Activated CD8-positive, alpha-beta memory T cell treated with anti-CD3 and anti-CD28 coated beads, Interleukin-2, amount 50 U/mL, for 48 hours (primary cell): ENCODE results near the gene CRAMP1.
A peak's percentile ranks its signal among the peaks of the same experiment; 100 is the strongest.

Experiments used
- DNase-seq: peaks from one replicate; pipeline ENCODE4 v3.0.0-alpha.2; 2020

Gene CRAMP1

DNA sequence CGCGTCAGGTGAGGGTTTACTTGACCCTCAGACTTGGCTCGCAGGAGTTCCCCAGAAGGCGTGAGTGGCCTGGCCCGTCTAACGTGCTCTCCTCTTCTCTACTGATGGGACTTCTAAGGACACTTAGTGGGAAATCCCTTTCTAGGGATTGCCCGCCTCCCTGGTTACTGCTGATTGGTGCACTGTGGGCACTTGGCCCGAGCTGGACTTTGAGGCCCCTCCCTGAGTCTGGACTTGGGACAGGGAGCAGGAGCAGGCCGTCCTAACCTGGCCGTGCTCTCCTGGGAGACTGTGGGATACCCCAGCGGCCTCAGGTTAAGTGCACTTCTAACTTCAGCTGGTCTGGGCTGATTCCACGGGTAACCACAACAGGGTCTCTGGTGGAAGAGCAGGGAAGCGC, 15.0 kb upstream of the CRAMP1 start:
- no peak for DNase-seq

DNA sequence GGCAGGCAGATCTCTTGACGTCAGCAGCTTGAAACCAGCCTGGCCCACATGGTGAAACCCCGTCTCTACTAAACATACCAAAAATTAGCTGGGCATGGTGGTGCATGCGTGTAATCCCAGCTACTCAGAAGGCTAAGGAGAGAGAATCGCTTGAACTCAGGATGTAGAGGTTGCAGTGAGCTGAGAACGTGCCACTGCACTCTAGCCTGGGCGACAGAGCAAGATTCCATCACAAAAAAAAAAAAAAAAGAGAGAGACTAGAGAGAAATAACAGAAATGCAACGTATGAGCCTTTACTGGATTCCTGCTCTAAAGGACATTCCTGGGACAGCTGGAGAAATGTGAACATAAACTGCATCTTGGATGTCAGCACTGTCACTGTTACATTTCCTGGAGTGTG, 11.1 kb upstream of the CRAMP1 start:
- no peak for DNase-seq

DNA sequence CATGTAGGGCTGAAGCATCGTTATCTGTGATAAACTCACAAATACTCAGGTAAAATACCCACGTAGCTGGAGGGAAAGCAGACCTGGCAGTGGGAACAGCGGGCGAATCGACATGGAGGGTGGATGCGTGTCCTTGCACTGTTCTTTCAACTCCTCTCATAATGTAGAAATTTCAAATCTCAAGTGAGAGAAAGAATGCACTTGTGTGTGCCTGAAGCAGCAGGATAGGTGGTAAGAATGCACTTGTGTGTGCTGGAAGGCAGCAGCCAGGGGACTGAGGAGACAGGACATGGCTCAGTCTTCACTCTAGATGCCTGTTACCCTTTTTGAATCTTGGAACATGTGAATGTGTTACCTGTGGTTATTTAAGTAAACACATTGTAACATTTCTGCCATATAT, 10.7 kb upstream of the CRAMP1 start:
- no peak for DNase-seq

DNA sequence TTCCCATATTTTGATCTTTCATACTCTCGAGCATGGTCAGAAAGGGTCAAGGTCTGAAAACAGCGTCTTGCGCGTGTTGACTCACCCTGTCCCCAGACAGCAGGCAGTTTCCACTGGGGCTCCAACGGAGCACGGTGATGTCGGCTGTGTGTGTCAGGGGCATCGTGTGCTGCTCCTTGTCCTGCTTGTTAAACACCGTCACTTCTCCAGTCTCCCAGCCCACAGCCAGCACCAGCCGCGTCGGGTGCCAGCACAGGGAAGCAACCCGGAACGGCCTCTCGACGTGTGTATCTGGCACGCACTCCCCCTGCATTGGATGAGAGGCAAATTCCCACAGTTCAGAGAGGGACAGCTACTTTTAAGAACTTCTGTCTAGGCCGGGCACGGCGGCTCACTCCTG, 9.9 kb upstream of the CRAMP1 start:
- DNase-seq: no peak

DNA sequence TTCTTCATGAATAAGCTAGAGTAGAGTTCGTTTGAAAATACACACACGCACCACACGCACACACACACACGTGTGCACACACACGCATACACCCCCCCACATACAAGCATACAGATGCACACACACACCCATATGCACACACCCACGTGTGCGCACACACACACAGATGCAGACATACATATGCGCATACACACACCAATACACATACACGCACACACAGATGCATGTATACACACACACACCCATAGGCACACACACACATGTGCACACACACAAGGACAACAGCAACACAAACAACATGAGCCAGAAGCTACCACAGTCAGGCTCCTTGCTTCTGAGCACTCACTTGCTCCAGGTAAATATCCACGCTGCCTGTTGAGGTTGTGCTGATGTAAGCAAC, 5.4 kb upstream of the CRAMP1 start:
- DNase-seq: no peak

DNA sequence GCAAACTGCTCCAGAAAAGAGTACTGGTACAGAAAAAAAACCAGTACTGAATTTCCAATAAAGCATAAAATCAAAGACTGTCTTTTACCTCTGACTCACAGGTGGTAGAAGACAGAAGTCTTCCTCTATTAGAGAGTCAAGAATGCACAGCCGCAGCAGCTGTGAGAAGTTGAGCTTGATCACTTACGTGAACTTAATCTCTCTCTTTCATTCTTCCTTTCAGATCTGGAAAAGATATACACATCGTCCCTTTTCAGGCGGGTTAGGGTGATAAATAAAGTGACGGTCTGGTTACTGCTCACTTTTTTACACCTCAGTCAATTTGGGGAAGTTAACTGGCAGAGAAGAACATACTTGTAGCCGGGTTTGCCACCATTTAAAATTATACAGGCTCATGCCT, 4.2 kb upstream of the CRAMP1 start:
- DNase-seq: no peak

DNA sequence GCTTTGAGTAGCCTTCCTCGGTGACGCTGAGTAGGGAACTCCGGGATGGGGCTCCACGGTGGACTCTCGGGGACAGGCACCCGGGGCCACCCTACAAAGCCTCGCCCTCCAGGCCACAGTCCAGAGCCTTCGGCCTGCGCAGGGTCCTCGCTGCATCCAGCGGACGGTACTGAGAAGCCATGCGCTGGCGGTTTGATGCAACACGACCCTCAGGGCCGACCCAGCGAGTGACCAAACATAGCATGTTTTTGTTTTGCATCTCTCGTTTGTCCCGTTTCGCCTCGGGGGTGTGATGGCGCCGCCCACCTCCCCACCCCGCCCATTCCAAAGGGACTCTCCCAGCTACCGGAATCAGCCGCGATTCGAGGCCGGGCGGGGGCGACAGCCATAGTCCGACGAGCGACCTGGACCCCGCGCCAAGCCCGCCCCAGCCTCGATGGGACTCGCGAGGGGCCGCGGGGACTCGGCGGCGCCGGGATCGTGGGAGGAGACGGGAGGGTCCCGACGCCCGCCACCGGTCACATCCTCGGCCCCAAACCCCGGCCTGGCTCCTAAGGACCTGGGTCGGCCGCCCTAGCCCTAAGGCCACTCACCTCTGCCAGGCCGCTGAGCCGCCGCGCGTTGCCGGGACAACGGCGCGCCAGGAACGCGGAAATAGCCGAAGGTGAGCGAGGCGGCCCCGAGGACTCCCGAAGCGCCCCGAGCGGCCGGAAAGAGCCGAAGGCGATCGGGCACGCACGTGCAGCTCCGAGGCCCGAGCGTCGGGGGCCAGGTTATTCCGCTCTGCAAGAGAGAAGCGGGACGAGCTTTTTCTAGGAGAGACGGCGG, 1.9 kb upstream of the CRAMP1 start:
- peak; percentile 95 for DNase-seq

DNA sequence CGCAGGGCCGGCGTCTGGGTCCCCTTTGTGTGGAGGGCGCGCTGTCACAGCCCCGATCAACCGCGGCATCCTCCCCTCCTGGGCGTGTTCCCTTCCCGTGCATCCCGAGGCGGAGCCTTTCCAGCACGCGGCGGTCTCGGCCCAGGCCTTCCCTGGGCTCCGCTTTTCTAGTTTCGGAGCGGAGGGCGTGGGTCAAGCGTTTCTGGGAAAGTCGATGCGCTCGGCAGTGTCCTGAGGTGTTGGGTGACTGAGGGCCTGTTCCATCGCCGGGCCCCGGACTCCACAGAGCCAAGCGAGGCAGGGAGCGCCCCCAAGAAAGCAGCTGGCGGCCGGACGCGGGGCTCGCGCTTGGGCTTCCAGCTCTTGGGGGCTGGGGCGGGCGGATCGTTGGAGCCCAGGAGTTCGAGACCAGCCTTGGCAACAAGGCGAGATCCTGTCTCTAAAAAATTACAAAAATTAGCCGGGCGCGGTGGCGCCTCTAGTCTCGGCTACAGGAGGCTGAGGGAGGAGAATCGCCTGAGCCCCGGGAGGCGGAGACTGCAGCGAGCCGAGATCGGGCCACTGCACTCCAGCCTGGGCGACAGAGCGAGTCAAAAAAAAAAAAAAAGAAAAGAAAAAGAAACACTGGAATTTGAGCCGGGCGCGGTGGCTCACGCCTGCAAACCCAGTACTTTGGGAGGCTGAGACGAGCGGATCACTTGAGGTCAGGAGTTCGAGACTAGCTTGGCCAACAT, 1.1 kb upstream of the CRAMP1 start:
- DNase-seq: no peak

DNA sequence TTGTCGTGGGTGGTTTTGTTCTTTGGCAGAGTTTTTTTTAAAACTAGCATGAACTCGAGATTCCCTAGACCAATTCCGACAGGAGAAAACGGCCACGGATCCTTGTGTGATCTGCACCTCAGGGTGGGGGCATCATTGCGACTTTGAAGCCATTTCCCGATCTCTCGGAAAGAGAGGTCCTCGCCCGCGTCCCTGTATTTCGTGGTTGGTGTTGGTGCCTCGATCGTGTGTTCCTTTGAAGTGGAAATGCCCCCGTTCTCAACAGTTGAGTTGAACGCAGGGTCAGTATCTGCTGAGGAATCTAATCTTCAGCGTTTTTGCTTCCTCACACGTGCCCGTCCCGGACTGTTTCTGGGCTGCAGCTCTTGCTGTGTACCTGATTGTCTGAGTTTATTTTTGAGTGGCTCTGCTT, 1.1 kb downstream of the CRAMP1 start:
- DNase-seq: peak; percentile 60

DNA sequence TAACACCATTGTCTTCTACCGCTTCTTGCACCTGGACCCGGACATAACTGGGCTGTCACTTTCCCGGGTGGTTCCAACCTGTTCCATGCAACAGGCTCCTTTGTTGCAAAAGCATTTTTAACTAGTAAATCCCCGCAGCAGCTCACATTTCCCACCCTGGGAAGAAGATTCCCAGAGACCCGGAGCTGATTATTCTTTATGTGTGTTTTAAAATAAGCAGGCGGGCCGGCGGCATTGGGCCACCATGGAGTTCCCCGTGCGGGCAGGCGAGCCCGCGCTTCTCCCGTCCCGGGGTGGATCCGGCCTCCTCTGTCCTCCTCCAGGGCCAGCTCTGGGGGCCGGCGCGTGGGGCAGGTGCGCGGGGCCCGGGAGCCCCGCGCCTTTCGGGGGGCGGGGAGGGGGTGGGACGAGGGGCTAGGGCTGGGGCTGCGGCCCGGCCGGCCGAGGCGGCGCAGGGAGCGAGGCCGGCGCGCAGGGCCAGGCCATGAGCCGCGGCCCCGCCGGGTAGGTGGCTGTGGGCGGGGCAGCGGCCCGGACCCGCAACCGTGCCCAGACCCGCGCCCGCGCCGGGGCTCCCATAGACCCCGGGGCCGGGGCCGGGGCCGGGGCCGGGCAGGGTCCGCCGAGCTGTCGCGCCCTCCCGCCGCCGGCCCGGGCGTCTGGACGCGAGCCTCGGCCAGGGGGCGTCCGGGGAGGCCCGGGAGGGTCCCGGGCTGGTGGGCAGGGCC, 1.7 kb downstream of the CRAMP1 start:
- DNase-seq: peak; percentile 66

DNA sequence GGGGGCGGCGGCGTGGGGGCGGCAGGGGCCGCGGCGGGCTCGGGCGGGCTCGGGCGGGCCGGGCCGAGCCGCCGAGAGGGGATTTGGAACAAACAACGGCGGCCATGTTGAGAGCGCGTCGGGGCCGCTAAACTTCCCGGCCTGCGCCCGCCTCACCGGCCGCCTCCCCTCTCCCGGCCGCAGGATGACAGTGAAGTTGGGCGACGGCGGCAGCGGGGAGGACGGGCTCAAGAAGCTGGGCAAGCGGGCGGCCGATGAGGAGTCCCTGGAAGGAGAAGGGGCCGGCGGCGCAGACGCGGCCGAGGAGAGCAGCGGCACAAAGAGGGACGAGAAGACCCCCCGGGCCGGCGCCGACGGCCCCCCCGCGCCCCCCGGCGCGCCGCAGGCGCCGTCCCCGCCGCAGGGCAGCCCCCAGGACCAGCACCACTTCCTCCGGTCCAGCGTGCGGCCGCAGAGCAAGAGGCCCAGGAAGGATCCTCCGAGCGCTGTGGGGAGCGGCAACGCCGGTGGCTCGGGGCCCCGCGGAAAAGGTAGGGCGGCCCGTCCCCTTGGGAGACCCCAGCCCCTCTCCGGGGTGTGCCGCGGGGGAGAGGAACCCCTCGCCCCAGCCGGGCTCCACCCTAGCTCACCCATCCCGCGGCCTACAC, 2.4 kb downstream of the CRAMP1 start:
- DNase-seq: peak; percentile 63

DNA sequence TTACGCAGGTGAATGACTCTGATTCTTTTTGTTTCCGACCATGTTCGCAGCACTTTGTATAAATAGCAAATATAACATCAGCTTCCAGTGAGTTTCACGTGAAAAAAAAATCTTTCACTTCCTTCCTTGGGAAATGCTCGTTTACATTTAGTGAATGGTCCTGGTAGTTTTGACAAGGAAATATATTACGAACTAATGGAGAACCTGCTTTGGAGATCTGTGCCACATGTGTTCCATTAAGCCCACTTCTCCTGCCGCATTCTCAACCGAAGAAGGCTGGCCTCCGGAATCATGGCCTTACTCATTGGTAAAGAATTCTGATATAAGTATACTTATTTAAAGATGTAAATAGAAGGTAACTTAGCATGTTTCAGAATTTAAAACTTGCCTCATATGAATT, 3.6 kb downstream of the CRAMP1 start:
- DNase-seq: no peak

DNA sequence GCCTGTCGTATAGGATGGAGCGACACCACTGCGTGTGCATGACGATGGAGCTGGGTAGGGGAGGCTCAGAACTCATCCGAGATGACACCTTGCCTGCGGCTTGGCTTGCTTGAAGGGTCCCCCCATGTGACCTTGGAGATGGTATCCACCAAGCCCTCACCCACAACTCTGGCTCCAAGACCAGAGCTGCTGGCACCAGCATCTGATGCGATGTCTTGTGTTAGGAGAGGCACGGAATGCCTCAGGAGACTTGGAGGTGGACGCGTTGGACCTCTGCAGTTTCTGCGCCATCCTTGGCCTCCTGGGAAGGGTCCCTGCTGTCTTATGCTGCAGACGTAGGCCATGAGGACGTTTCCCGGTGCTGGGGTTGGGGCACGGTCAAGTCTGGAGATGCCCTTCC, 7.8 kb downstream of the CRAMP1 start:
- no peak for DNase-seq

DNA sequence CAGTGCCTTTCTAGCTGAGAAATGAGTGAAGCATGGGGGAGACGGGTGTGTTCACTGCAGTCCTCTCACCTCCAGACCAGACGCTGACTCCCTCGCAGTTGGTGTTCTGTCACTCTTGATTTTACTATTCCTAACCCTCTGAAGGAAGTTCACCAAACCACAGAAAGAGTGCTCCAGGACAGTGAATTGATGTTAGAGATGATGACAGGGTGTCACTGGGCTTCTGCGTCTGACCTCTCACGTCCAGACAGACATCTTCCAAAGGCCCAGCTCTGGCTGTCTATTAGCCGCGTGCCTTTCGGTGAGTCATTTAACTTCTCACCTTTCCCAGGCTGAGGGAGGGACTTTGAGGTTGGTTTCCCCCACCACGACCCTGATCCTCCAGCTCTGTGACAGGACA, 8.2 kb downstream of the CRAMP1 start:
- no peak for DNase-seq

DNA sequence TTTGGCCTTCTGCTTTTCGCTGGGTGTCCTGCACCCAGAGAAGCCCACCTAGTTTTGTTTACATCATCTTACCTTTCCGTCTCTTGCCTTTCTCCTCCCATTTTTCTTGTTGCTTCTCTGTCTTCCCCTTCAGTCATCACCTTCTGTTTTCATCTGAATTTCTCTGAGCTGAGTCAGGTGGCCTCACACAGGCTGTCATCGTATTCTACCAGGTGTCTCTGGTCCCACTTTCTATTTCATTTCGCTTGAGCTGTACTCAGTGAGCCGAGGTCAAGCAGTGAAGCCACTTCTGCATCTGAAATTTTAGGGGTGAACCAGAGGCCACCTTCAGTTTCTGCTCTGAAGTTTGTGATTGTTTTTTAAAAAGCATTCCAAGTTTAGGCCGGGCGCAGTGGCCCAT, 9.7 kb downstream of the CRAMP1 start:
- DNase-seq: no peak

DNA sequence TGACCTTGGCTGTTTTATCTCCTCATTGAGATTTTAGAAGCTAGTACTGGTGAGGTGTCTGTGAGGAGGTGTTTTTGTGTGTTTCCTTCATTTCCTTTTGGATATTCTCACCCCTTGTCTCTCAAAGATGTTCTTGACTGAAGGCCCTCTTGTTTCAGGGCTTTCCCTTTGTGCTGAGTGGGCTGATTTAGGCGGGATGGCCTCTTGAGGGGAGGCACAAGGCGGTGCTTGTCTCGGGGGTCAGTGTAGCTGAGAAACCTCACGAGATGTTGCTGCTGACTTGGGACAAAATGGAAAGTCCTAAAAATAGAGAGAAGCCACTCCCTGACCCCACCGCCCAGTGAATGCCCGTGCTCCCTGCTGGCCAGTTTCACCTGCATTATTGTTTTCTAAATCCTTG, 14.2 kb downstream of the CRAMP1 start:
- no peak for DNase-seq

DNA sequence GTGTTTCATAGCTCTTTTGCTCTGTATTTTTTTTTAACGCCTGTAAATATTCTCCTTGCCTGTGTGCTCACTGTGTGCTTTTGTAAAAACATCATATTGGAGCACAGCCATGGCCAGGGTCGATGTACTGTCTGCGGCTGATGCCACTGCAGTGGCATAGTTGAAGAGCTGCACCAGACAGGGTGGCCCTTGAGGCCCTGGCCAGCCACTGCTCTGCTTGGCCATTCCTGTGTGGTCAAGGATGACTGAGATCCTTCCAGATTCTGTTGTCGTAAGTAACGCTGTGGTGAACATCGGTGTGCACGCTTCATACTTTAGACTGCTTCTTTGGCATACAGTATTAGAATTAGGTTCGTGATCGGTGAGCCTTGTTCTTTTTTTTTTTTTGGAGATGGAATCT, 14.6 kb downstream of the CRAMP1 start:
- no peak for DNase-seq

DNA sequence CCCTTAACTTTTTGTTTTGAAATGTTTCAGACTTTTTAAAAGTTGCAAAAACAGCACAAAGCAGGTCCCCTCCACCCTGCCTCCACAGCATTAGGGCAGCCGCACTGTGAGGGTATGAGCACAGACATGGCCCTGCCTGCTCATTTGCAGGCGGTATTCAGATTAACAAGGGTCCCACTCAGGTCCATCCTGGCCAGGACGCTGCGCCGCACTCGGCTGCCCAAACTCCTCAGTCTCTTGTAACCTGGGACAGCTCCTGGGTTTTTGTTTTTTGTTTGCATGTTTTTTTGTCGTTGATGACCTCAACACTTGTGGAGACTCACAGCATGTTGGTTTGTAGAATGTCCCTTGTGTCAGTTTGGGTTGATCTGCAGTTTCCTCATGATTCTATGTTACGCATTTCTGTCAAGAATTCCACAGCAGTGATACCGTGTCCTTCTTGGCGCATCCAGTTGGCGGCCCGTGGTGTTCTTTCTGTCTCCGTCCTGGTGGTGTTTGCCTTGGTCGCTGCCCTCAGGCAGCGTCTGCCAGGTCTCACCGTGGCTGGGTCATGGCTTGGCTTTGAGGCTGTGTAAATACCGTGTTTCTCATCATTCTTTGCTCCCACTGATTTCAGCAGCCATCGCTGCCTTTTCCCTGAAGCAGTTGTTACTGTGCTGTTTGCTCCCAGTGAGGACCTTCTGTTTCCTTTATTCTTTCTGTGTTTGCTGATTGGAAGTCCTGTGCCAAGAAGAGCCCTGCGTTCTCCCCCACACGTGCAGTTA, 18.5 kb downstream of the CRAMP1 start:
- no peak for DNase-seq

DNA sequence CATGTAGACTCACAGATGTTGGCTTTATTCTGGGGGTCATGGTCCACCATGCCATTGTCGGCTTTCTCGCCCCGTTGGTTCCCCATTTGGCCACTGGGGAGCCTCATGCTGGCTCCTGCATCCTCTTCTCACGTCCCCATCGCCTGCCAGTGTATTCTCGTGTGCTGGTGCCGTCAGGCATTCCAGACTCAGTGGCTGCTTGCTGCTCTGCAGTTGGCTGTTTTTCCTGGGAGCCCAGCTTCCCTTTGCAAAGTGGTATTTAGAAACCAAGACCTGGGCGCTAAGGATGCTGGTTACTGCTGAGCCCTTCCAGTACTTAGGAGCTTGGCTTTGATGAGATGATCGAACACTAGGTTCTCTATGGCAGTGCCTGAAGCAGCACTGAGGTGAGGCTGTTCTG, 19.1 kb downstream of the CRAMP1 start:
- DNase-seq: no peak

DNA sequence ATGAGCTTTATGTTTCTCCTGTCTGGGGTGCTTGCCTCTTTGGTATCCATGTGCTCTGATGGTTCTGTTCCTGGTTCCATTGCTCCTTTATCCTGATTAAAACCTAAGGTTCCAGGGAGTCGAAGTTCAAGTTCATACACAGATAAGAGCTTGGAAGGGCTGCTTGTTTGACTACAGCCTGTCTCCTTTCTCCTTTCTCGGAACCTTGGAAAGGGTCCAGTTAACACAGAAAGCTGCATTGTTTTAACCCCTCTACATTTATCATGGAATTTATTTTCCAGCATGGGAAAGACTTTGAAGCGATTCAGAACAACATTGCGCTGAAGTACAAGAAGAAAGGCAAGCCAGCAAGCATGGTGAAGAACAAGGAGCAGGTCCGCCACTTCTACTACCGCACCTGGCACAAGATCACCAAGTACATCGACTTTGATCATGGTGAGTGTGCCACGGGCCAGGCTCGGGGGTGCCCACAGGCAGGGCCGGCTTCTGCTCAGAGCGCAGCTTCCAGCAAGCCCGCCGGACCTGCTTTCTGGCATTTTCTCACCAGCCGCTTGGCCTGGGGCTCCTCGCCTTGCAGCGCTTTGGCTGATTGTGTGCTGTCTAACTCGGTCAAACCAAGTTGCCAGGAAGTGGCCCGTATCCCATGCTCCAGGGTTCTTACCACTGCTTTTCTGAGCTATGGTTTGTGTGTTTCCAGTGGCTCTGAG, 19.9 kb downstream of the CRAMP1 start:
- DNase-seq: no peak

DNA sequence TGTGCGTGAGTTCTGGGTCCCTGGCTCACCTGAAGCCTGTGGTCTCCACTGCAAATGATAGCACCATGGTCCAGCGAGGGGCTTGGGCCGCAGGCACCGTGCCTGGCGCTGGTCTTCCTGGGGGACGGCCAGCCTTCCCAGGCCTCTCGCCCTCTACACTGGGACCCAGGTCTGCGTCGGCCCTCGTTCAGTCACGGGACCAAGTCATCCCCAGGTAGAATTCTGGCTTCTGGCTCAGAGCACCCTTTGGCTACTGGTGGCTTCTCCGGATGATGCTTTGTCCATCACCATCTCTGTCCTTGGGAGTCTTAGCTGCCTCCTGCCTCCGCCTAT, 20.4 kb downstream of the CRAMP1 start:
- no peak for DNase-seq

DNA sequence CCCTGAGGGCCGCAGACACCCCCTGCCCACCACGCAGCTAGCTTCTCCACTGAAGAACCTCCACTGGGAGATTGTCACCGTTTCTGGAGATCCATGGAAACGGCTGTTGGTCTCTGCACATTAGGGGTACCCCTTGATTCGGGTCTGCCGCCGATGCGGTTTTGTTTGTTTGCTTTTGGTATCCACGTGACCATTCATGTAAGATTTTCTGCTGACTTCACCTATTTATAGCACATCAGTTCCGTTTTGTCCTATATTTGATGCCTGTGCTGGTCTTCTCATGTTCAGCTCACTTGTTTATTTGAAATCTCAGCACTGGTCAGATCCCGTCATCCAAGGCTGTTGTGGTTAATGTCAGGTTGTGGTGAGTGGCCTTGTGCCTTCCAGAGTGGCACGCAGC, 21.1 kb downstream of the CRAMP1 start:
- no peak for DNase-seq
